ENCODE results near the gene TSSC4.

DNA sequence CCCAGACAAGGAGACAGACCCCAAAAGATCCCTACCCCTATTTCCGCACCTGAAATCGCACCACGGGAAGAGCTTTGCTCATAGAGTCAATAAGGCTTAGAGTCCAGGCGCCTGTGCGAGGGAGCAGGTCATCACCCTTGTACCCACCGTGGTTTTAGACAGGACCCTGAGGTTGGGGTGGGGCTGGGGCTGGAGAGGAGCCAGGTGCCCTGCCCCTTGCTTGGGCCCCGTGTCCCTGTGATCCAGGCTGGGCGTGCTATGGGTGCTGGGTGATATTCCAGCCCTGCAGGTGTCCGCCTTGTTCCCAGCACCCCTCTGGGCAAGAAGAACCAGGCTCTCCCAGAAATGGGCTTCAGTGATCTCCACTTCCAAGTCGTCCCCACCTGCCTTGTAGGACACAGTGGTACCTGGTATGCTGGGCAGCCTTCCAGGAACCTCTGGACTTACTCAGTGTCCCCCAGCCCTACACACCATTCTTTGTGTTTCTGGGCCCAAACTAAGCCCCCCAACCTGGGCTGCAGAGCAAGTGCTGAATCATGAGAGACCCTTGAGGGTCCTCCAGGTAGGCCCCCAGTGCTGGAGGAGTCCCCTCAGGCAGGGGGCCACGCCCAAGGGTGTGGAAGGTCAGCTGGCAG, 18.9 kb upstream of the TSSC4 start:
- TF ChIP-seq, protein P1, sequence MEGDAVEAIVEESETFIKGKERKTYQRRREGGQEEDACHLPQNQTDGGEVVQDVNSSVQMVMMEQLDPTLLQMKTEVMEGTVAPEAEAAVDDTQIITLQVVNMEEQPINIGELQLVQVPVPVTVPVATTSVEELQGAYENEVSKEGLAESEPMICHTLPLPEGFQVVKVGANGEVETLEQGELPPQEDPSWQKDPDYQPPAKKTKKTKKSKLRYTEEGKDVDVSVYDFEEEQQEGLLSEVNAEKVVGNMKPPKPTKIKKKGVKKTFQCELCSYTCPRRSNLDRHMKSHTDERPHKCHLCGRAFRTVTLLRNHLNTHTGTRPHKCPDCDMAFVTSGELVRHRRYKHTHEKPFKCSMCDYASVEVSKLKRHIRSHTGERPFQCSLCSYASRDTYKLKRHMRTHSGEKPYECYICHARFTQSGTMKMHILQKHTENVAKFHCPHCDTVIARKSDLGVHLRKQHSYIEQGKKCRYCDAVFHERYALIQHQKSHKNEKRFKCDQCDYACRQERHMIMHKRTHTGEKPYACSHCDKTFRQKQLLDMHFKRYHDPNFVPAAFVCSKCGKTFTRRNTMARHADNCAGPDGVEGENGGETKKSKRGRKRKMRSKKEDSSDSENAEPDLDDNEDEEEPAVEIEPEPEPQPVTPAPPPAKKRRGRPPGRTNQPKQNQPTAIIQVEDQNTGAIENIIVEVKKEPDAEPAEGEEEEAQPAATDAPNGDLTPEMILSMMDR (IDR thresholded peaks at IDR 0.05; ENCODE audit: low read length) = no peak
- no peak for TF ChIP-seq EZH2 (IDR thresholded peaks at IDR 0.05; ENCODE audit: borderline replicate concordance, low read length)
